Heart right ventricle (tissue), 16 donors: ENCODE measurements around the gene WDR55. TPM values are rescaled to one million over a fixed set of nuclear protein-coding genes. Genes with fewer than 3 reads are reported as not detected.
"Not testable (repeated sequence)": the region's sequence is repeated elsewhere in the genome, so short reads cannot be mapped to it uniquely, and the experiment has no call there.

Source experiments
- ATAC-seq, 8 donors: fragments of 200-7000 bp; cut with Tn5 transposase; one replicate each; pipeline ENCODE4 v1.9.1; 2020; ENCODE audit warnings: mild to moderate bottlenecking in 8 of 8, moderate library complexity in 8 of 8, moderate number of reproducible peaks in 1 of 8
- DNase-seq, 2 donors: peaks; one replicate each; pipeline ENCODE4 v3.0.0-alpha.2; 2020
- H3K27ac ChIP-seq, 10 donors: fragments of 200-600 bp; sonication (generic) in 2 of 10; one replicate each; pipeline versions ENCODE4 v1.5.0 to v1.8.0; 2020 to 2022; ENCODE audit warnings: mild to moderate bottlenecking in 3 of 10
- H3K27me3 ChIP-seq, 7 donors: fragments of 200-600 bp; one replicate each; pipeline ENCODE4 v1.8.0; 2021 to 2022; ENCODE audit warnings: mild to moderate bottlenecking in 2 of 7
- H3K36me3 ChIP-seq, 9 donors: fragments of 200-600 bp; sonication (generic) in 1 of 9; one replicate each; pipeline versions ENCODE4 v1.5.0 to v1.8.0; 2020 to 2022; ENCODE audit warnings: mild to moderate bottlenecking in 2 of 9
- H3K4me1 ChIP-seq, 9 donors: fragments of 200-600 bp; sonication (generic) in 1 of 9; one replicate each; pipeline versions ENCODE4 v1.5.0 to v1.8.0; 2020 to 2022; ENCODE audit warnings: mild to moderate bottlenecking in 4 of 9
- H3K4me3 ChIP-seq, 10 donors: fragments of 200-600 bp; sonication (generic) in 2 of 10; one replicate each; pipeline versions ENCODE4 v1.5.0 to v1.8.0; 2020 to 2022; ENCODE audit warnings: mild to moderate bottlenecking in 7 of 10, moderate library complexity in 2 of 10
- H3K9me3 ChIP-seq, 11 donors: fragments of 200-600 bp in 10 of 11; sonication (generic) in 2 of 11; one replicate each; pipeline versions ENCODE4 v1.5.0 to v1.8.0; 2013 to 2022; ENCODE audit warnings: mild to moderate bottlenecking in 2 of 11, control low read depth in 1 of 11, moderate library complexity in 1 of 11
- CTCF ChIP-seq, 9 donors: fragments of 200-600 bp; sonication (generic) in 2 of 9; IDR thresholded peaks; one replicate each; pipeline versions ENCODE4 v1.5.0 to v1.8.0; 2021 to 2022; ENCODE audit warnings: antibody characterized with exemption in 9 of 9, mild to moderate bottlenecking in 5 of 9, moderate library complexity in 1 of 9
- WGBS, 2 donors: extraction: QIAGEN DNeasy Blood & Tissue Kit; methylation state at CpG; one replicate each; pipeline ENCODE4 v1.1.7; 2013; ENCODE audit warnings: inconsistent platforms in 1 of 2; 5-methylcytosine and 5-hydroxymethylcytosine counted together
- intact Hi-C, 10 donors: fragments of 100-400 bp; cut with DNase I; formaldehyde crosslinking; loops; one replicate each; pipeline versions ENCODE4 v1.11.1 to v1.14.2; 2022
- polyA plus RNA-seq, 2 donors: library from polyadenylated mRNA; stranded (reverse); fragments of 200-250 nt; gene quantifications; one replicate each; pipeline ENCODE4 v1.2.3, GENCODE V29; 2013
- total RNA-seq, 10 donors: library from RNA; stranded (reverse); fragmentation: NEBNext Ultra II Directional in 3 of 10; extraction: Animal tissue kit (Norgen Biotek cat#: 25700) in 3 of 10; gene quantifications; one replicate each; pipeline versions ENCODE4 v1.2.1 to v1.2.4, GENCODE V29; 2021 to 2023
- donor health status: Arrhythmogenic right ventricular cardiomyopathy.
- donor health status: ischemic (EF 13 %, LVEDD 7.1; RV severe dilation, severe dysfunction).
- donor health status: healthy with polysubstance abuse.
- donor health status: DM: no; HTN: yes; CAD: no.
- donor health status: DM: no; HTN: no; CAD: no.
- donor health status: ischemic (EF 25% LVEDD 6.9; RV normal size, moderate dysfunction).
- donor health status: ischemic (EF 25% LVEDD 5.7; RV mildly dilated, moderate dysfunction).
- donor health status: healthy.
- donor health status: DM: yes; HTN: yes; CAD: no.
- donor health status: Ischemic cardiomyopathy.
- donor health status: ischemic (EF 35%, LVEDD 5.7; RV mildly dilated, moderate dysfunction).
- donor health status: nonischemic (EF 11% LVEDD 7.7; RV severe dilation, severe dysfunction).
- donor health status: DM: yes; HTN: yes; CAD: no.
- donor health status: PGD.
- donor health status: ischemic (EF 29% LVEDD 5.4; RV normal size, mild dysfunction).
- donor health status: nonischemic (EF 23%, LVEDD 6.1; RV moderate dilation, normal function).

Gene WDR55
- total and polyA plus RNA-seq, 12 donors: 10.5 to 15.7 (median 12.2) TPM

GRCh38 chr5:140634103-140634502 lies 30.6 kb upstream of the WDR55 start:
- H3K27ac ChIP-seq: peak overlapping the region in 4 of 10 donors; percentile 74 to 92 (median 84)
- no peak for DNase-seq

GRCh38 chr5:140635291-140636257 lies 29.1 kb upstream of the WDR55 start:
- DNase-seq: no peak
- no peaks in the 10 kb centered on the region for H3K9me3 ChIP-seq
- H3K4me3 ChIP-seq: no peak overlapping the region
- intact Hi-C loops: loop anchor here in 9 of 10 donors (5.0 to 10.0 kb wide), 5 partner anchors 68 to 271 kb away; partner anchors contain the start of genes EIF4EBP3 (in 4 of the 9), APBB3 (in 2 of the 9), SLC35A4 (in 2 of the 9) and SLC4A9 (in 2 of the 9)
- 88 to 89% methylated on average over 8 of the region's 8 CpGs for WGBS, 2 donors
- TF ChIP-seq CTCF (IDR thresholded peaks at IDR 0.05): peak in 1 of 9 donors; percentile 0
- no peak for ATAC-seq
- peak overlapping the region in 1 of 10 donors; percentile 36 for H3K27ac ChIP-seq
- peaks cover 0 to 67% (median 28%) of the 10 kb centered on the region in 9 donors for H3K4me1 ChIP-seq
- H3K27me3 ChIP-seq: no peaks in the 10 kb centered on the region
- no peaks in the 10 kb centered on the region for H3K36me3 ChIP-seq

More at GRCh38 chr5:140634103-140634502, 30.6 kb upstream of the WDR55 start:
- ATAC-seq: no peak
- 63 to 79% methylated on average over 3 of the region's 3 CpGs for WGBS, 2 donors
- Histone ChIP-seq H3K36me3 (no peaks in the 10 kb centered on the region), H3K4me3 (peak overlapping the region in 2 of 10 donors; percentile 61 to 68), H3K4me1 (peaks cover 0 to 55% (median 20%) of the 10 kb centered on the region in 9 donors), H3K9me3 (no peaks in the 10 kb centered on the region), H3K27me3 (no peaks in the 10 kb centered on the region)
- no peak for TF ChIP-seq CTCF (IDR thresholded peaks at IDR 0.05)
- intact Hi-C loops: loop anchor here in 6 of 10 donors (5.0 to 10.0 kb wide), 5 partner anchors 67 to 269 kb away; partner anchors contain the start of genes APBB3 (in 2 of the 6), SLC35A4 (in 2 of the 6), SLC4A9 (in 2 of the 6) and EIF4EBP3 (in 1 of the 6)

GRCh38 chr5:140637371-140638100 lies 27.2 kb upstream of the WDR55 start:
- Histone ChIP-seq H3K9me3 (no peaks in the 10 kb centered on the region), H3K36me3 (peaks cover 0 to 16% (median 0%) of the 10 kb centered on the region in 9 donors), H3K27ac (peak overlapping the region in 1 of 10 donors; percentile 95), H3K4me3 (no peak overlapping the region), H3K4me1 (peaks cover 0 to 60% (median 23%) of the 10 kb centered on the region in 9 donors), H3K27me3 (no peaks in the 10 kb centered on the region)
- TF ChIP-seq CTCF (IDR thresholded peaks at IDR 0.05): no peak
- intact Hi-C loops: loop anchor here (2.0 to 10.0 kb wide), 7 partner anchors 70 to 273 kb away; partner anchors contain the start of genes APBB3 (in 4 of the 10), EIF4EBP3 (in 4 of the 10), SLC35A4 (in 4 of the 10) and SLC4A9 (in 2 of the 10)
- ATAC-seq (no peak), DNase-seq (no peak)
- 85 to 91% methylated on average over 10 of the region's 10 CpGs for WGBS, 2 donors

- Histone ChIP-seq H3K4me3 (peak overlapping the region in 9 of 10 donors; percentile 57 to 90 (median 71)), H3K27ac (peak overlapping the region; percentile 64 to 97 (median 88)), H3K36me3 (peaks cover 0 to 29% (median 4%) of the 10 kb centered on the region in 9 donors), H3K4me1 (peaks cover 0 to 47% (median 16%) of the 10 kb centered on the region in 9 donors)
- H3K9me3 ChIP-seq, H3K27me3 ChIP-seq, DNase-seq: not testable (repeated sequence)
- intact Hi-C loops: loop anchor here (2.0 to 10.0 kb wide), 7 partner anchors 72 to 274 kb away; partner anchors contain the start of genes APBB3 (in 4 of the 10), EIF4EBP3 (in 4 of the 10), SLC35A4 (in 4 of the 10) and SLC4A9 (in 2 of the 10)
- WGBS, 2 donors: 22 to 23% methylated on average over 9 of the region's 9 CpGs
- ATAC-seq: peak in 1 of 8 donors; percentile 0
Measured at GRCh38 chr5:140638898-140639147, 25.9 kb upstream of the WDR55 start.
